ENCODE data around the gene EID2B. TPM values are rescaled to one million over a fixed set of nuclear protein-coding genes. Genes with fewer than 3 reads are reported as not detected.
A peak's percentile ranks its signal among the peaks of the same experiment; 100 is the strongest.

Gene EID2B
- total and polyA plus RNA-seq, 10 donors, result 2.0 to 5.7 (median 4.7) TPM

DNA sequence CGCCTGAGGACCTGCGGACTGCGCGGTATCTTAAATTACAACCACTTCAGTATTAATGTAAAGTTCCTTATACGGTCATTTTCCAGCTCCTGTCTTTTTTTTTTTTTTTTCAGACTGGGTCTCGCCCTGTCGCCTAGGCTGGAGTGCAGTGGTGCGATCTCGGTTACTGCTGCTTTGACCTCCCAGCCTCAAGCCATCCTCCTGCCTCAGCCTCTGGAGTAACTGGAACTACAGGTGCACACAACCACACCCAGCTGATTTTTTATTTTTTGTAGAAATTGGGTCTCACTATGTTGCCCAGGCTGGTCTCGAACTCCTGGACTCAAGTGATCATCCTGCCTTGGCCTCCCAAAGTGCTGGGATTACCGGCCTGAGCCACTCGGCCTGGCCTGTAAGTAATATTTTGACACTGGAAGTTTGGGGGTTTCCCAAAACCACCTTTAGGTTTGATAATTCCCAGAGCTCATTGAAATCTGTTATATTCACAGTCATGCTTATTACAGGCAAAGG is 406 bp upstream of the EID2B start:
- H3K27ac ChIP-seq, result peak overlapping the region in 3 of 8 donors; percentile 86 to 88 (median 87)
- intact Hi-C loops (cut with DNase I; ENCODE audit: low total_unique reads), result loop anchor here (5.0 to 10.0 kb wide), 3 partner anchors 51 to 408 kb away; partner anchors contain the start of genes PAK4, SUPT5H and TIMM50
- peak overlapping the region; percentile 56 to 92 (median 80) for H3K4me3 ChIP-seq
- no peaks in the 10 kb centered on the region for H3K9me3 ChIP-seq
- H3K4me1 ChIP-seq, result peaks cover 7 to 50% (median 31%) of the 10 kb centered on the region in 6 donors
- no peaks in the 10 kb centered on the region for H3K27me3 ChIP-seq (replicated peaks in 1 of 7)
- DNase-seq, result no peak
- no peaks in the 10 kb centered on the region for H3K36me3 ChIP-seq
- 19 to 28% (median 22%) methylated on average over 12 of the region's 12 CpGs for WGBS, 5 donors
- TF ChIP-seq POLR2AphosphoS5 (IDR thresholded peaks at IDR 0.05), result no peak
- TF ChIP-seq, protein P1, sequence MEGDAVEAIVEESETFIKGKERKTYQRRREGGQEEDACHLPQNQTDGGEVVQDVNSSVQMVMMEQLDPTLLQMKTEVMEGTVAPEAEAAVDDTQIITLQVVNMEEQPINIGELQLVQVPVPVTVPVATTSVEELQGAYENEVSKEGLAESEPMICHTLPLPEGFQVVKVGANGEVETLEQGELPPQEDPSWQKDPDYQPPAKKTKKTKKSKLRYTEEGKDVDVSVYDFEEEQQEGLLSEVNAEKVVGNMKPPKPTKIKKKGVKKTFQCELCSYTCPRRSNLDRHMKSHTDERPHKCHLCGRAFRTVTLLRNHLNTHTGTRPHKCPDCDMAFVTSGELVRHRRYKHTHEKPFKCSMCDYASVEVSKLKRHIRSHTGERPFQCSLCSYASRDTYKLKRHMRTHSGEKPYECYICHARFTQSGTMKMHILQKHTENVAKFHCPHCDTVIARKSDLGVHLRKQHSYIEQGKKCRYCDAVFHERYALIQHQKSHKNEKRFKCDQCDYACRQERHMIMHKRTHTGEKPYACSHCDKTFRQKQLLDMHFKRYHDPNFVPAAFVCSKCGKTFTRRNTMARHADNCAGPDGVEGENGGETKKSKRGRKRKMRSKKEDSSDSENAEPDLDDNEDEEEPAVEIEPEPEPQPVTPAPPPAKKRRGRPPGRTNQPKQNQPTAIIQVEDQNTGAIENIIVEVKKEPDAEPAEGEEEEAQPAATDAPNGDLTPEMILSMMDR (IDR thresholded peaks at IDR 0.05 in 8 of 11, conservative IDR thresholded peaks at IDR 0.05 in 3 of 11), result peak in 4 of 11 experiments; percentile 13 to 53 (median 17)

DNA sequence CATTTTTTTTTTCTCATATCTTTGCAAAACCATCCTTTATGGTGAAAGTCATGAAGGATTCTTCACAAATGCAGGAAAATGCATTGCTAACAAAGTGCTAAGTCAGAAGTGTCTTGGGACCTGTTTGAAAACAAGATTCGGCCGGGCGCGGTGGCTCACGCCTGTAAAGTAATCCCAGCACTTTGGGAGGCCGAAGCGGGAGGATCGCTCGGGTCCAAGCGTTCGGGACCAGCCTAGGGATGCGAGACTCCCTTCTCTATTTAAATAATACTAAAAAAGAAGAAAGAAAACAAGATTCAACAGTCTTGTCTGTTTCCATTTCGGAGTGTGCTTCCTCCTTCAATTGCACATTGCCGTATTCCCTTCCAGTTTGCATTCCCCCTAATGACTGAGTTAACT is 819 bp downstream of the EID2B start:
- no peak for TF ChIP-seq POLR2AphosphoS5 (IDR thresholded peaks at IDR 0.05)
- intact Hi-C loops (cut with DNase I; ENCODE audit: low total_unique reads), result loop anchor here (5.0 to 10.0 kb wide), 3 partner anchors 50 to 407 kb away; partner anchors contain the start of genes PAK4, SUPT5H and TIMM50
- Histone ChIP-seq H3K36me3 (peaks cover 0 to 7% (median 0%) of the 10 kb centered on the region in 6 donors), H3K27me3 (replicated peaks in 1 of 7) (no peaks in the 10 kb centered on the region), H3K27ac (peak overlapping the region in 7 of 8 donors; percentile 65 to 90 (median 86)), H3K9me3 (no peaks in the 10 kb centered on the region), H3K4me1 (peaks cover 5 to 39% (median 23%) of the 10 kb centered on the region in 6 donors), H3K4me3 (peak overlapping the region; percentile 56 to 92 (median 80))
- WGBS, 5 donors, result 40 to 55% (median 49%) methylated on average over 14 of the region's 14 CpGs
- no peak for DNase-seq

DNA sequence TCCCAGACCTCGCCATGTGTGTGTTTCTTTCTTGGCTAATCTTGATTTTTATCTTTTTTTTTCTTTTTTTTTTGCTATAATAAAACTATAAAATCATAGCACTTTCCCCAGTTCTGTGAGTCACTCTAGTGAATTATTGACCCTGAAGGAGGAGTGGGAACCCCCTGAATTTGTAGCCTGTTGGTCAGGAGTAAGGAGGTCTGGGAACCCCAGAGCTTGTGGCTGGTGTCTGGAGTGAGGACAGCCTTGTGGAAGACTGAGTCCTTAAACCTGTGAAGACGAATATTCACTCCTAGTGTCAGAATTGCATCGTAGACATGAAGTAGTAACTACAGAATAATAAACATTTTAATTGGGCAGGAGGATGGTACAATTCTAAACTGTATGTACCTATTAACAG is 7.4 kb downstream of the EID2B start:
- no peak for TF ChIP-seq POLR2AphosphoS5 (IDR thresholded peaks at IDR 0.05)
- no peak for TF ChIP-seq POLR2A (IDR thresholded peaks at IDR 0.05)
- Histone ChIP-seq H3K27me3 (replicated peaks in 1 of 7) (no peaks in the 10 kb centered on the region), H3K27ac (no peak overlapping the region), H3K4me1 (peaks cover 0 to 10% (median 0%) of the 10 kb centered on the region in 6 donors), H3K9me3 (no peaks in the 10 kb centered on the region), H3K36me3 (peaks cover 0 to 7% (median 0%) of the 10 kb centered on the region in 6 donors), H3K4me3 (no peak overlapping the region)
- WGBS, 5 donors, result 94 to 98% (median 95%) methylated on average over 3 of the region's 3 CpGs
- no peak for DNase-seq
- intact Hi-C loops (cut with DNase I; ENCODE audit: low total_unique reads), result no loop called here

DNA sequence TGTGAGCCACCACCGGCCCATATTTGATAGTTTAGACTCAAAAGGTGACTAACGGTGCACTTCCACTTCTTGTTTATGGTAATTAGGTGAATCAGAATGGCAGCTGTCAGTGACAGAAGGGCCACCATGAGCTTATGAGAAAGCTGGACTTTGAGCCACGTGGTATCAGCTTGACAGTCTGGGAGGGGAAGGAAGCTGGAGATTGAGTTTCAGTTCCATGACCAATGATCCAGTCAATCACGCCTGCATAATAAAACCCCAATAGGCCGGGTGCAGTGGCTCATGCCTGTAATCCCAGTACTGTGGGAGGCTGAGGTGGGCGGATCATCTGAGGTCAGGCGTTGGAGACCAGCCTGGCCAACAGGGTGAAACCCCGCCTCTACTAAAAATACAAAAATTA is 8.2 kb downstream of the EID2B start:
- intact Hi-C loops (cut with DNase I; ENCODE audit: low total_unique reads), result no loop called here
- DNase-seq, result no peak
- no peak for TF ChIP-seq POLR2AphosphoS5 (IDR thresholded peaks at IDR 0.05)
- TF ChIP-seq, protein P1 (IDR thresholded peaks at IDR 0.05 in 8 of 11, conservative IDR thresholded peaks at IDR 0.05 in 3 of 11), result no peak
- TF ChIP-seq POLR2A (IDR thresholded peaks at IDR 0.05), result no peak
- H3K4me1 ChIP-seq, result peaks cover 0 to 2% (median 0%) of the 10 kb centered on the region in 6 donors
- H3K36me3 ChIP-seq, result peaks cover 0 to 7% (median 0%) of the 10 kb centered on the region in 6 donors
- H3K4me3 ChIP-seq, result no peak overlapping the region
- WGBS, 5 donors, result 66 to 83% (median 70%) methylated on average over 8 of the region's 8 CpGs
- H3K27ac ChIP-seq, result no peak overlapping the region
- H3K9me3 ChIP-seq, result no peaks in the 10 kb centered on the region
- H3K27me3 ChIP-seq (replicated peaks in 1 of 7), result no peaks in the 10 kb centered on the region

All from spleen (tissue), 11 donors.